Left ventricle myocardium inferior (tissue), 1 donor: ENCODE measurements around the gene HTD2. TPM values are rescaled to one million over a fixed set of nuclear protein-coding genes. Genes with fewer than 3 reads are reported as not detected.

Experiments
- DNase-seq: peaks from one replicate; pipeline ENCODE4 v3.0.0-alpha.2; 2020
- H3K27ac ChIP-seq: fragments of 200-600 bp; replicated peaks from 2 replicates; pipeline ENCODE4 v1.8.0; 2021
- H3K27me3 ChIP-seq: fragments of 200-600 bp; 2 replicates; pipeline ENCODE4 v1.8.0; 2021; ENCODE audit warnings: low read depth
- H3K36me3 ChIP-seq: fragments of 200-600 bp; 2 replicates; pipeline ENCODE4 v1.8.0; 2021
- H3K4me1 ChIP-seq: fragments of 200-600 bp; 2 replicates; pipeline ENCODE4 v1.8.0; 2021
- H3K4me3 ChIP-seq: fragments of 200-600 bp; 2 replicates; pipeline ENCODE4 v1.8.0; 2021; ENCODE audit warnings: mild to moderate bottlenecking, moderate library complexity
- H3K9me3 ChIP-seq: fragments of 200-600 bp; replicated peaks from 2 replicates; pipeline ENCODE4 v1.8.0; 2021
- CTCF ChIP-seq: fragments of 200-600 bp; IDR thresholded peaks from 2 replicates; pipeline ENCODE4 v1.8.0; 2021; ENCODE audit warnings: antibody characterized with exemption, mild to moderate bottlenecking, borderline replicate concordance
- intact Hi-C: fragments of 100-400 bp; cut with micrococcal nuclease; formaldehyde crosslinking; loops from one replicate; pipeline ENCODE4 v1.11.0; 2022
- total RNA-seq: library from RNA; stranded (reverse); fragmentation: NEBNext Ultra II Directional; extraction: Animal tissue kit (Norgen Biotek cat#: 25700); gene quantifications from one replicate; pipeline ENCODE4 v1.2.1, GENCODE V29; 2021
- donor health status: DM: no; HTN: yes; CAD: no; lungs with severe emphysema.

Gene HTD2
- total RNA-seq, 1 donor from 2014 or later: 13.0 TPM

- peaks cover 17% of the 10 kb centered on the region for H3K4me1 ChIP-seq
Measured at GRCh38 chr3:58357402-58357801, 51.1 kb downstream of the HTD2 start.

GRCh38 chr3:58358092-58358491, 51.8 kb downstream of the HTD2 start:
- Histone ChIP-seq H3K4me1 (peaks cover 17% of the 10 kb centered on the region), H3K9me3 (no peaks in the 10 kb centered on the region), H3K4me3 (no peak overlapping the region), H3K27ac (no peak overlapping the region), H3K27me3 (no peaks in the 10 kb centered on the region), H3K36me3 (no peaks in the 10 kb centered on the region)
- TF ChIP-seq CTCF: no peak
- no peak for DNase-seq
- intact Hi-C loops: no loop called here

More at GRCh38 chr3:58357402-58357801, 51.1 kb downstream of the HTD2 start:
- TF ChIP-seq CTCF: no peak
- H3K4me3 ChIP-seq: no peak overlapping the region
- no peaks in the 10 kb centered on the region for H3K27me3 ChIP-seq
- H3K36me3 ChIP-seq: no peaks in the 10 kb centered on the region
- no peak overlapping the region for H3K27ac ChIP-seq
- intact Hi-C loops: no loop called here
- no peaks in the 10 kb centered on the region for H3K9me3 ChIP-seq
- DNase-seq: no peak

- Histone ChIP-seq H3K4me1 (peaks cover 17% of the 10 kb centered on the region), H3K4me3 (no peak overlapping the region), H3K27me3 (no peaks in the 10 kb centered on the region), H3K9me3 (no peaks in the 10 kb centered on the region), H3K36me3 (no peaks in the 10 kb centered on the region), H3K27ac (no peak overlapping the region)
- intact Hi-C loops: no loop called here
- no peak for DNase-seq
- TF ChIP-seq CTCF: no peak
Measured at GRCh38 chr3:58358808-58359207, 52.5 kb downstream of the HTD2 start.

- intact Hi-C loops: no loop called here
- Histone ChIP-seq H3K36me3 (no peaks in the 10 kb centered on the region), H3K9me3 (no peaks in the 10 kb centered on the region), H3K27me3 (no peaks in the 10 kb centered on the region), H3K4me3 (no peak overlapping the region), H3K4me1 (peaks cover 17% of the 10 kb centered on the region), H3K27ac (no peak overlapping the region)
- no peak for DNase-seq
- TF ChIP-seq CTCF: no peak
Measured at GRCh38 chr3:58359621-58360020, 53.3 kb downstream of the HTD2 start.

GRCh38 chr3:58361866-58362265, 55.5 kb downstream of the HTD2 start:
- intact Hi-C loops: no loop called here
- no peak overlapping the region for H3K27ac ChIP-seq
- no peak for DNase-seq
- H3K36me3 ChIP-seq: no peaks in the 10 kb centered on the region
- no peak for TF ChIP-seq CTCF
- no peaks in the 10 kb centered on the region for H3K9me3 ChIP-seq
- no peak overlapping the region for H3K4me3 ChIP-seq
- H3K4me1 ChIP-seq: peaks cover 6% of the 10 kb centered on the region
- no peaks in the 10 kb centered on the region for H3K27me3 ChIP-seq

GRCh38 chr3:58366699-58367098, 60.4 kb downstream of the HTD2 start:
- H3K4me1 ChIP-seq: no peaks in the 10 kb centered on the region
- H3K4me3 ChIP-seq: no peak overlapping the region
- TF ChIP-seq CTCF: no peak
- no peak for DNase-seq
- intact Hi-C loops: no loop called here
- H3K9me3 ChIP-seq: no peaks in the 10 kb centered on the region
- no peak overlapping the region for H3K27ac ChIP-seq
- H3K36me3 ChIP-seq: peaks cover 14% of the 10 kb centered on the region
- H3K27me3 ChIP-seq: no peaks in the 10 kb centered on the region
